Lower lobe of right lung (tissue), 2 donors: ENCODE data around the gene NIPAL3. TPM values are rescaled to one million over a fixed set of nuclear protein-coding genes. Genes with fewer than 3 reads are reported as not detected.
A peak's percentile ranks its signal among the peaks of the same experiment; 100 is the strongest.

Source experiments
- ATAC-seq, 2 donors: fragments of 200-7000 bp; cut with Tn5 transposase; one replicate each; pipeline ENCODE4 v1.9.1; 2020 to 2022; ENCODE audit warnings: mild to moderate bottlenecking in 2 of 2, moderate library complexity in 2 of 2
- DNase-seq: peaks from one replicate; pipeline ENCODE4 v3.0.0-alpha.2; 2020
- H3K27ac ChIP-seq: fragments of 200-600 bp; one replicate; pipeline ENCODE4 v1.8.0; 2022
- H3K27me3 ChIP-seq: fragments of 200-600 bp; one replicate; pipeline ENCODE4 v1.8.0; 2022; ENCODE audit warnings: low read depth
- H3K36me3 ChIP-seq: fragments of 200-600 bp; one replicate; pipeline ENCODE4 v1.8.0; 2022; ENCODE audit warnings: mild to moderate bottlenecking
- H3K4me1 ChIP-seq: fragments of 200-600 bp; one replicate; pipeline ENCODE4 v1.8.0; 2022
- H3K4me3 ChIP-seq: fragments of 200-600 bp; one replicate; pipeline ENCODE4 v1.8.0; 2022; ENCODE audit warnings: mild to moderate bottlenecking
- H3K9me3 ChIP-seq: fragments of 200-600 bp; one replicate; pipeline ENCODE4 v1.8.0; 2022
- CTCF ChIP-seq: fragments of 200-600 bp; IDR thresholded peaks from one replicate; pipeline ENCODE4 v1.8.0; 2022; ENCODE audit warnings: antibody characterized with exemption, mild to moderate bottlenecking
- intact Hi-C: fragments of 100-400 bp; cut with DNase I; formaldehyde crosslinking; loops from one replicate; pipeline ENCODE4 v1.11.0; 2022
- total RNA-seq: library from RNA; stranded (reverse); fragmentation: NEBNext Ultra II Directional; extraction: Animal tissue kit (Norgen Biotek cat#: 25700); gene quantifications from one replicate; pipeline ENCODE4 v1.2.1, GENCODE V29; 2021
- donor health status: DM: no; HTN: yes; CAD: no; lungs with severe emphysema.

Gene NIPAL3
- total RNA-seq, 1 donor from 2014 or later: 38.0 TPM

- TF ChIP-seq CTCF: no peak
- H3K27me3 ChIP-seq: no peaks in the 10 kb centered on the region
- ATAC-seq: no peak
- no peak overlapping the region for H3K4me3 ChIP-seq
- peaks cover 15% of the 10 kb centered on the region for H3K36me3 ChIP-seq
- peaks cover 1% of the 10 kb centered on the region for H3K4me1 ChIP-seq
- intact Hi-C loops: no loop called here
- DNase-seq: no peak
- H3K27ac ChIP-seq: no peak overlapping the region
- H3K9me3 ChIP-seq: no peaks in the 10 kb centered on the region
Measured at GRCh38 chr1:24437631-24438396, 22.2 kb downstream of the NIPAL3 start.

GRCh38 chr1:24438423-24438901 lies 22.9 kb downstream of the NIPAL3 start:
- DNase-seq (no peak), ATAC-seq (peak in 1 of 2 donors; percentile 52)
- Histone ChIP-seq H3K4me1 (peaks cover 8% of the 10 kb centered on the region), H3K4me3 (no peak overlapping the region), H3K27me3 (no peaks in the 10 kb centered on the region), H3K27ac (no peak overlapping the region), H3K9me3 (no peaks in the 10 kb centered on the region), H3K36me3 (peaks cover 21% of the 10 kb centered on the region)
- intact Hi-C loops: no loop called here
- TF ChIP-seq CTCF: no peak

GRCh38 chr1:24440436-24440835 lies 24.8 kb downstream of the NIPAL3 start:
- Histone ChIP-seq H3K27ac (no peak overlapping the region), H3K36me3 (peaks cover 36% of the 10 kb centered on the region), H3K4me1 (peaks cover 11% of the 10 kb centered on the region), H3K9me3 (no peaks in the 10 kb centered on the region), H3K27me3 (no peaks in the 10 kb centered on the region), H3K4me3 (no peak overlapping the region)
- DNase-seq: no peak
- intact Hi-C loops: no loop called here
- no peak for TF ChIP-seq CTCF
- ATAC-seq: no peak

- Histone ChIP-seq H3K36me3 (peaks cover 39% of the 10 kb centered on the region), H3K27me3 (no peaks in the 10 kb centered on the region), H3K27ac (no peak overlapping the region), H3K4me1 (peaks cover 11% of the 10 kb centered on the region), H3K9me3 (no peaks in the 10 kb centered on the region), H3K4me3 (no peak overlapping the region)
- ATAC-seq (no peak), DNase-seq (no peak)
- TF ChIP-seq CTCF: no peak
- intact Hi-C loops: no loop called here
Measured at GRCh38 chr1:24441480-24441879, 25.9 kb downstream of the NIPAL3 start.

GRCh38 chr1:24441996-24442668 lies 26.5 kb downstream of the NIPAL3 start:
- Histone ChIP-seq H3K36me3 (peaks cover 43% of the 10 kb centered on the region), H3K4me3 (no peak overlapping the region), H3K9me3 (no peaks in the 10 kb centered on the region), H3K27me3 (no peaks in the 10 kb centered on the region), H3K27ac (no peak overlapping the region), H3K4me1 (peaks cover 11% of the 10 kb centered on the region)
- no peak for TF ChIP-seq CTCF
- intact Hi-C loops: no loop called here
- ATAC-seq: no peak
- DNase-seq: no peak
